GM12872 (cell line): Measurements from ENCODE around the gene FAH.
A peak's percentile ranks its signal among the peaks of the same experiment; 100 is the strongest.

Experiments used
- TF ChIP-seq, protein P1 (sequence below): IDR thresholded peaks from 3 replicates; pipeline ENCODE4 v1.5.1; 2011; ENCODE audit warnings: low read depth, mild to moderate bottlenecking, low read length, moderate library complexity; ENCODE audit not compliant: insufficient read depth

Gene FAH

DNA sequence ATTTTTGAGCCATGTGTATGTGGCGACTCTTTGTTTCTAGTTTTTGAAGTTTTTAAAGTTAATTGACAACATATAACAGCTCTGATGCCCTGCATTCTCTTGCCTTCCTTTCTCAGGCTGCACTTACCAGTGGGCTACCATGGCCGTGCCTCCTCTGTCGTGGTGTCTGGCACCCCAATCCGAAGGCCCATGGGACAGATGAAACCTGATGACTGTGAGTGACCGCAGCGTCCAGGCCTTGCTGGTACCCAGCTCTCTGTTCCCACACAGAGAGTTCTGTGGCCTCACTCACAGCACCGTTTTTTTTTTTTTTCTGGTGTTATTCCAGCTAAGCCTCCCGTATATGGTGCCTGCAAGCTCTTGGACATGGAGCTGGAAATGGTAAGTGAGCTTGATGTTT is 15.1 kb downstream of the FAH start:
- TF ChIP-seq, protein P1, sequence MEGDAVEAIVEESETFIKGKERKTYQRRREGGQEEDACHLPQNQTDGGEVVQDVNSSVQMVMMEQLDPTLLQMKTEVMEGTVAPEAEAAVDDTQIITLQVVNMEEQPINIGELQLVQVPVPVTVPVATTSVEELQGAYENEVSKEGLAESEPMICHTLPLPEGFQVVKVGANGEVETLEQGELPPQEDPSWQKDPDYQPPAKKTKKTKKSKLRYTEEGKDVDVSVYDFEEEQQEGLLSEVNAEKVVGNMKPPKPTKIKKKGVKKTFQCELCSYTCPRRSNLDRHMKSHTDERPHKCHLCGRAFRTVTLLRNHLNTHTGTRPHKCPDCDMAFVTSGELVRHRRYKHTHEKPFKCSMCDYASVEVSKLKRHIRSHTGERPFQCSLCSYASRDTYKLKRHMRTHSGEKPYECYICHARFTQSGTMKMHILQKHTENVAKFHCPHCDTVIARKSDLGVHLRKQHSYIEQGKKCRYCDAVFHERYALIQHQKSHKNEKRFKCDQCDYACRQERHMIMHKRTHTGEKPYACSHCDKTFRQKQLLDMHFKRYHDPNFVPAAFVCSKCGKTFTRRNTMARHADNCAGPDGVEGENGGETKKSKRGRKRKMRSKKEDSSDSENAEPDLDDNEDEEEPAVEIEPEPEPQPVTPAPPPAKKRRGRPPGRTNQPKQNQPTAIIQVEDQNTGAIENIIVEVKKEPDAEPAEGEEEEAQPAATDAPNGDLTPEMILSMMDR = no peak

DNA sequence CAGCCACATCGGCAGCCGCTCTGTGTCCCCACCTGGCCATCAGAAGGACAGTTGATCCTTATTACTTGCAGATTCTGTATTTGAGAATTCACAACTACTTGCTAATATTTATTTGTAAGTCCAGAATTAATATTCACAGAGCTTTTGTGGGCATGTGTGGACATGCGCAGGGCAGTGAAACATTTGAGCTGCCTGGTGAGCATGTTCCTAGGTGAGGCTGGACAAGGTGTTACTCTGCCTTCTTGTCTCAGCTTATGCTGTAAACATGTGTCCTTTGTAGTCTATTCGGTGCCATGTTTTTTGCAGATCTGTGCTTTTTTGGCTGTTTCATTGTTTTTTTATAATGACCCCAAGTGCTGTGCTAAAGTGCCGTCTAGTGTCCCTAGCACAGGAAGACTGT is 15.6 kb downstream of the FAH start:
- TF ChIP-seq, protein P1 = no peak

DNA sequence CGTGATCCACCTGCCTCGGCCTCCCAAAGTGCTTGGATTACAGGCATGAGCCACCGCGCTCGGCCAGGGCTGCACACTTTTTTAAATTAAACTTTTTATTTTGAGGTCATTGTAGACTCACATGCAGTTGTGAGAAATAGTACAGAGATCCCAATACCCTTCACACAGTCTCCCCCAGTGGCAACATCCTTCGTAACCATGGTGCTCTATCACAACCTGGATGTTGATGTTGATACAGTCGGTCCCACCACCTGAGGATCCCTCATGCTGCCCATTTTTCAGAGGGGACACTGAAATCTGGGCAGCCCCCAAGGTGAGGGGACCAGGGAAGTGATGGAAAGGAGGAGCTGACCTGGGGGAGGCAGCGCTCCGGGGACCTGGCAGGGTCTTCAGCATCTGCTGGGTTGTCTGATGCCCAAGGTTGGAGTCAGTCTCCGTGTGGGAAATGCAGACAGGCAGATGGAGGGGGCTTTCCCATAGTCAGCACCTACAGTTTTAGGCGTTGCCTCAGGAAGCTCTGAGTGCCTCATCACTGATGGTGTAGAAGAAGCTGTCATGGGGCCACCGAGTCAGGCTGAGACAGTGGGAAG is 17.1 kb downstream of the FAH start:
- TF ChIP-seq, protein P1 = no peak

DNA sequence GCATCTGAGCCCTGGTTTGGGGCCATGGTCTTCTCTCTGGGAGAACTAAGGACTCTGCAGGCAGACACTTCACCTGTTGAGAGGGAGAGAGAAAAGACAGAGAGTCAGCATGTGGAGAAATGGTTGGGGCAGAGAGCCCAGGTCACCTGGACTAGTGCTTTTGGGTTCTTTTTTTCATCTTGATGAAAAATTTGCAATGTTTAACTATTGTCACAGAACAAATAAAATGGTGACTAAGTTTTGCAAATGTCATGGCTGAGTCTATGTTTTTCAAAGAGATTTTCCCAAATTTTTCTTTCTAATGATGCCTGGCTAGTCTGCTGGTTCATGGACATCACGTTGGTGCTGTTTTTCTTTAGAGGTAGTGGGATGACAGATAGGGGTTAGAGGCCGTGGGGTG is 17.8 kb downstream of the FAH start:
- TF ChIP-seq, protein P1 = no peak

DNA sequence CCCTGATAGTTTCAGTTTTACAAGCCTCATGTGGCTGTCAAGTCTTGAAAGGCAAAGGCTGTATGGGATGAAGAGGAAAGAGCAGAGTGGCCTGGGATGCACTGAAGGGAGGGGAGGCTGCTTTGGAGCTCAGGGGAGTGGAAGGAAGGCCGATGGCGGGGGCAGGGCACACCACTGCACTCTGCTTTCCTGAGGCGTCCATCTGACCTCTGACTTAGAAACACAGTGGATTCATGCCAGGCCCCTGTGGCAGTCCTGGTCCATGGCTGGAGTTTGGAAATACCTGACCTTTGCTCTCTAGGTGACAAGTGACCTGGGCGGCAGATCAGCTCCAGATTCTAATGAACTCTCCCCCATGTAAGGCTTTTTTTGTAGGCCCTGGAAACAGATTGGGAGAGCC is 19.0 kb downstream of the FAH start:
- TF ChIP-seq, protein P1 = no peak

DNA sequence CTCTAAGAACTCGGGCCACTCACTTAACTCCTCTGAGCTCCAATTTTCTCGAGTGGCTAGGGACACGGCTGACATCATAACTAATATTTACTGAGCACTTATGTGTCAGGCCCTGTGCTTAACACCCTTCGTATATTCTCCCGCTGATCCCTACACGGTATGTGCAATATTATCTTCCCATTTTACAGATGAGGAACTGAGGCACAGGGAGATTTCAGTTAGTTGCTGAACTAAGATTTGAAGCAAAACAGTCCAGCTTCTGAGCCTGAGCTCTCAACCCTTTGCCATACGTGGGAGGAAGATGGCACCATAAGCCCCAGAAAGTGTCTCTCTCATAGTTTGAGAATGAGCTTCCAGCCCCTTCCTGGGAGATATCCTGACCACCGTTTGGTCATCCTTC is 19.6 kb downstream of the FAH start:
- TF ChIP-seq, protein P1 = no peak

DNA sequence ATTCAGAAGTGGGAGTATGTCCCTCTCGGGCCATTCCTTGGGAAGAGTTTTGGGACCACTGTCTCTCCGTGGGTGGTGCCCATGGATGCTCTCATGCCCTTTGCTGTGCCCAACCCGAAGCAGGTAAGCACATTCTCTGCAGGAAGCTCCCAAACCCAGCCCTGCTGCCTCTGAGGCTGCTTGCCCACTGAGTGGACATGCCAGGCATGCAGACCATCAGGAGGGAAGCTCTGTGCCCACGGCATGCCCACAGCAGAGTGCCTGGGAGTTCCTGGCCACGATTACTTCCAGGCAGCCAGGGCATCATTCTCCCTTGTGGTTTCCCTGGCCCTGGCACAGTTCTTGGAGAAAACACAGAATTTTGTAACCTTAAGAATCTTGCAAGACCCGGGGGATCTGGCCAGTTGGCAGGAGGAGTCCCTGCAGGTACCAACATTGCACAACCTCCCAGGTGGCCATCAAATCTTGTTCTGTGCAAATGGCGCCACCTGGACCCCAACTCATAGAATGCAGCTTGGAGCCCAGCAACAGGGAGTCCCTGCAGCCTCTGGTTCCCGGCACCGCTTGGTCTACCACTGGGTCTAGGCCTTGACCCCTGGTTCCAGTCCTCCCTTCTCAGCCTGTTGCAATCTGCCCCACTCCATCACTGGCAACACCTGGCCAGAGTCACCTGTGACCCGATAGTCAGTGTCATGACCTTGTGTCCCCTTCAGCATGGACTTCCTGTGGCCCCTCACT is 20.4 kb downstream of the FAH start:
- TF ChIP-seq, protein P1 = peak; percentile 86
